ENCODE results near the gene MIPOL1. TPM values are rescaled to one million over a fixed set of nuclear protein-coding genes. Genes with fewer than 3 reads are reported as not detected.

The MIPOL1 gene
- total and polyA plus RNA-seq, 2 of the 13 experiments (the other 11 are each of a cell fraction or from before 2014, with no cell fraction given), result 8.6 to 34.2 TPM

GRCh38 chr14:37187840-37188577 lies 9.7 kb upstream of the MIPOL1 start (continued):
- TF ChIP-seq NFAT5 (CRISPR knock-in tag; IDR thresholded peaks at IDR 0.05) (peak; percentile 81; the same call in 1 of the 2 replicates), ZNF83 (CRISPR knock-in tag; IDR thresholded peaks at IDR 0.05; ENCODE audit: borderline replicate concordance) (peak; percentile 61; the same call in 1 of the 2 replicates), NRL (CRISPR knock-in tag; IDR thresholded peaks at IDR 0.05; ENCODE audit: borderline replicate concordance) (peak; percentile 94), ZBTB7B (CRISPR knock-in tag; IDR thresholded peaks at IDR 0.05) (peak; percentile 69; the same call in 1 of the 2 replicates), FOXA3 (CRISPR knock-in tag; IDR thresholded peaks at IDR 0.05) (peak; percentile 92), ZNF292 (CRISPR knock-in tag; IDR thresholded peaks at IDR 0.05; ENCODE audit: borderline replicate concordance, low read depth) (peak; percentile 98), ZNF512 (CRISPR knock-in tag; IDR thresholded peaks at IDR 0.05) (peak; percentile 52; the same call in 1 of the 2 replicates), TARDBP (CRISPR knock-in tag; IDR thresholded peaks at IDR 0.05) (peak; percentile 68), ZMYM4 (CRISPR knock-in tag; IDR thresholded peaks at IDR 0.05) (peak; percentile 90), ZSCAN21 (CRISPR knock-in tag; IDR thresholded peaks at IDR 0.05; ENCODE audit: borderline replicate concordance) (peak; percentile 20; the same call in 1 of the 2 replicates), ZNF567 (CRISPR knock-in tag; IDR thresholded peaks at IDR 0.05; ENCODE audit: borderline replicate concordance) (peak; percentile 92; the same call in 1 of the 2 replicates), ZBTB4 (CRISPR knock-in tag; IDR thresholded peaks at IDR 0.05; ENCODE audit: borderline replicate concordance) (0 out of 2 replicates have a peak, but pooled peaks have one; percentile 48), RNF2 (conservative IDR thresholded peaks at IDR 0.05; ENCODE audit: low read depth) (peak; percentile 44; the same call in 1 of the 2 replicates), REPIN1 (CRISPR knock-in tag; IDR thresholded peaks at IDR 0.05; ENCODE audit: borderline replicate concordance, low read depth) (peak; percentile 64; the same call in 1 of the 2 replicates), HIVEP1 (CRISPR knock-in tag; IDR thresholded peaks at IDR 0.05) (peak; percentile 19; the same call in 1 of the 2 replicates), FOXK1 (CRISPR knock-in tag; IDR thresholded peaks at IDR 0.05; ENCODE audit: borderline replicate concordance, low read depth) (peak; percentile 87; the same call in 1 of the 2 replicates)
